Sigmoid colon (tissue), 7 donors: ENCODE results near the gene NPAS2. TPM values are rescaled to one million over a fixed set of nuclear protein-coding genes. Genes with fewer than 3 reads are reported as not detected.

Source experiments
- DNase-seq: peaks from one replicate; pipeline ENCODE4 v3.0.0-alpha.2; 2019
- H3K27ac ChIP-seq, 4 donors: fragments of 200-600 bp; sonication (generic); one replicate each; pipeline ENCODE4 v1.5.1; 2016 to 2019; ENCODE audit warnings: mild to moderate bottlenecking in 1 of 4
- H3K27me3 ChIP-seq, 3 donors: fragments of 200-600 bp; sonication (generic); one replicate each; pipeline ENCODE4 v1.5.1; 2019; ENCODE audit warnings: mild to moderate bottlenecking in 1 of 3
- H3K36me3 ChIP-seq, 4 donors: fragments of 200-600 bp; sonication (generic); one replicate each; pipeline ENCODE4 v1.5.1; 2016 to 2019
- H3K4me1 ChIP-seq, 4 donors: fragments of 200-600 bp; sonication (generic); one replicate each; pipeline ENCODE4 v1.5.1; 2017 to 2019
- H3K4me3 ChIP-seq, 4 donors: fragments of 200-600 bp; sonication (generic); one replicate each; pipeline ENCODE4 v1.5.1; 2017 to 2019; ENCODE audit warnings: mild to moderate bottlenecking in 2 of 4, moderate library complexity in 1 of 4
- H3K9me3 ChIP-seq, 4 donors: fragments of 200-600 bp in 3 of 4; sonication (generic) in 3 of 4; one replicate each; pipeline versions ENCODE4 v1.5.1 to v1.6.1; 2013 to 2019
- CTCF ChIP-seq, 4 experiments: fragments of 450-650 bp in 3 of 4; fragments of 200-600 bp in 1 of 4; IDR thresholded peaks; one replicate each; pipeline ENCODE4 v1.5.1; 2016 to 2019; ENCODE audit warnings: antibody characterized with exemption in 4 of 4, mild to moderate bottlenecking in 3 of 4, moderate library complexity in 2 of 4
- EP300 ChIP-seq, 4 donors: sonication (generic); formaldehyde crosslinking; IDR thresholded peaks; one replicate each; pipeline ENCODE4 v1.6.1; 2017; ENCODE audit warnings: antibody characterized with exemption in 4 of 4
- POLR2A ChIP-seq, 2 donors: fragments of 450-650 bp; IDR thresholded peaks; one replicate each; pipeline ENCODE4 v1.6.1; 2016; ENCODE audit warnings: antibody characterized with exemption in 2 of 2, mild to moderate bottlenecking in 2 of 2, moderate library complexity in 2 of 2
- POLR2AphosphoS5 ChIP-seq, 4 donors: sonication (generic); formaldehyde crosslinking; IDR thresholded peaks; one replicate each; pipeline ENCODE4 v1.6.1; 2017; ENCODE audit warnings: antibody characterized with exemption in 4 of 4
- WGBS, 2 donors: extraction: QIAGEN DNeasy Blood & Tissue Kit; methylation state at CpG; one replicate each; pipeline ENCODE4 v1.1.7; 2013; 5-methylcytosine and 5-hydroxymethylcytosine counted together
- intact Hi-C: fragments of 100-400 bp; cut with DNase I; formaldehyde crosslinking; loops from one replicate; pipeline ENCODE4 v1.15.1; 2023
- polyA plus RNA-seq, 3 donors: library from polyadenylated mRNA; stranded (reverse); fragments of 200-250 nt; gene quantifications; one replicate each; pipeline ENCODE4 v1.2.3, GENCODE V29; 2013
- total RNA-seq, 4 donors: library from RNA; depleted of rRNA; stranded (reverse); fragments of >200 nt; gene quantifications; one replicate each; pipeline ENCODE4 v1.1.0, GENCODE V29; 2016
- donor health status: healthy with polysubstance abuse.
- donor health status: Bipolar disorder and iron deficiency.
- donor health status: healthy.

The NPAS2 gene
- total and polyA plus RNA-seq, 7 donors: 14.2 to 53.9 (median 23.2) TPM

GRCh38 chr2:100928235-100928634, 108.3 kb downstream of the NPAS2 start:
- Histone ChIP-seq H3K27ac (no peak overlapping the region), H3K4me3 (no peak overlapping the region), H3K9me3 (no peaks in the 10 kb centered on the region), H3K4me1 (peaks cover 0 to 16% (median 7%) of the 10 kb centered on the region in 4 donors), H3K27me3 (no peaks in the 10 kb centered on the region), H3K36me3 (peaks cover 0 to 17% (median 2%) of the 10 kb centered on the region in 4 donors)
- TF ChIP-seq POLR2A (IDR thresholded peaks at IDR 0.05) (no peak), CTCF (IDR thresholded peaks at IDR 0.05) (no peak), POLR2AphosphoS5 (IDR thresholded peaks at IDR 0.05) (no peak), EP300 (IDR thresholded peaks at IDR 0.05) (no peak)
- WGBS, 2 donors: 82 to 90% methylated on average over 6 of the region's 6 CpGs
- DNase-seq: no peak
- intact Hi-C loops: no loop called here

GRCh38 chr2:100929147-100929546, 109.2 kb downstream of the NPAS2 start:
- intact Hi-C loops: no loop called here
- Histone ChIP-seq H3K27ac (no peak overlapping the region), H3K4me1 (peaks cover 0 to 7% (median 5%) of the 10 kb centered on the region in 4 donors), H3K27me3 (no peaks in the 10 kb centered on the region), H3K4me3 (no peak overlapping the region), H3K36me3 (peaks cover 0 to 24% (median 2%) of the 10 kb centered on the region in 4 donors), H3K9me3 (no peaks in the 10 kb centered on the region)
- TF ChIP-seq POLR2A (IDR thresholded peaks at IDR 0.05) (no peak), POLR2AphosphoS5 (IDR thresholded peaks at IDR 0.05) (no peak), CTCF (IDR thresholded peaks at IDR 0.05) (no peak), EP300 (IDR thresholded peaks at IDR 0.05) (no peak)
- no peak for DNase-seq
- 85 to 87% methylated on average over 2 of the region's 2 CpGs for WGBS, 2 donors

GRCh38 chr2:100934504-100935371, 114.8 kb downstream of the NPAS2 start:
- no peak for DNase-seq
- 92 to 98% methylated on average over 6 of the region's 6 CpGs for WGBS, 2 donors
- no peak for TF ChIP-seq POLR2A (IDR thresholded peaks at IDR 0.05)
- no peak for TF ChIP-seq CTCF (IDR thresholded peaks at IDR 0.05)
- no peak for TF ChIP-seq EP300 (IDR thresholded peaks at IDR 0.05)
- no peak for TF ChIP-seq POLR2AphosphoS5 (IDR thresholded peaks at IDR 0.05)
- Histone ChIP-seq H3K9me3 (no peaks in the 10 kb centered on the region), H3K27me3 (no peaks in the 10 kb centered on the region), H3K4me3 (no peak overlapping the region), H3K27ac (no peak overlapping the region), H3K4me1 (no peaks in the 10 kb centered on the region), H3K36me3 (peaks cover 0 to 22% (median 4%) of the 10 kb centered on the region in 4 donors)
- intact Hi-C loops: no loop called here

- TF ChIP-seq CTCF (IDR thresholded peaks at IDR 0.05): no peak
- no peak for TF ChIP-seq POLR2A (IDR thresholded peaks at IDR 0.05)
- no peak for TF ChIP-seq POLR2AphosphoS5 (IDR thresholded peaks at IDR 0.05)
- no peak overlapping the region for H3K4me3 ChIP-seq
- WGBS, 2 donors: 84 to 96% methylated on average over 3 of the region's 3 CpGs
- H3K36me3 ChIP-seq: peaks cover 0 to 22% (median 4%) of the 10 kb centered on the region in 4 donors
- no peak for DNase-seq
- no peaks in the 10 kb centered on the region for H3K9me3 ChIP-seq
- intact Hi-C loops: no loop called here
- no peaks in the 10 kb centered on the region for H3K4me1 ChIP-seq
- H3K27me3 ChIP-seq: no peaks in the 10 kb centered on the region
- no peak overlapping the region for H3K27ac ChIP-seq
Measured at GRCh38 chr2:100935372-100935752, 115.4 kb downstream of the NPAS2 start.
